HEK293T (cell line): ENCODE results near the gene CCDC175.

Experiments used
- CTCF ChIA-PET: fragments of 350-600 bp; formaldehyde crosslinking; extraction: SDS; loops from one replicate; lab custom pipeline; 2021; ENCODE audit warnings: antibody characterized with exemption, inconsistent platforms; lab: Yijun Ruan, JAX
- POLR2A ChIA-PET: fragments of 350-600 bp; formaldehyde crosslinking; extraction: SDS; loops from one replicate; lab custom pipeline; 2020; ENCODE audit warnings: antibody characterized with exemption, inconsistent platforms; lab: Yijun Ruan, JAX
- DNase-seq: peaks from one replicate; pipeline ENCODE4 v3.0.0; 2012; ENCODE audit warnings: mixed read lengths; ENCODE audit errors: extremely low spot score
- ARNT ChIP-seq: fragments of 450-650 bp; IDR thresholded peaks from 2 replicates; pipeline ENCODE4 v1.6.1; 2017; ENCODE audit warnings: mild to moderate bottlenecking
- BHLHE40 ChIP-seq: fragments of 450-650 bp; IDR thresholded peaks from 2 replicates; pipeline ENCODE4 v1.6.1; 2016; ENCODE audit warnings: mild to moderate bottlenecking, moderate library complexity, borderline replicate concordance
- CTBP1 ChIP-seq: fragments of 450-650 bp; IDR thresholded peaks from 2 replicates; pipeline ENCODE4 v1.6.1; 2016; ENCODE audit warnings: borderline replicate concordance
- ELF4 ChIP-seq: fragments of 450-650 bp; IDR thresholded peaks from 2 replicates; pipeline ENCODE4 v1.6.1; 2017; ENCODE audit warnings: antibody characterized with exemption
- FOXA1 ChIP-seq: fragments of 450-650 bp; IDR thresholded peaks from 2 replicates; pipeline ENCODE4 v1.6.1; 2016; ENCODE audit warnings: mild to moderate bottlenecking
- FOXK2 ChIP-seq: fragments of 450-650 bp; IDR thresholded peaks from 2 replicates; pipeline ENCODE4 v1.6.1; 2016; ENCODE audit warnings: mild to moderate bottlenecking
- FOXM1 ChIP-seq: fragments of 450-650 bp; IDR thresholded peaks from 2 replicates; pipeline ENCODE4 v1.6.1; 2017; ENCODE audit warnings: mild to moderate bottlenecking, borderline replicate concordance
- HDGF ChIP-seq: fragments of 450-650 bp; IDR thresholded peaks from 2 replicates; pipeline ENCODE4 v1.6.1; 2017; ENCODE audit warnings: antibody characterized with exemption, borderline replicate concordance
- L3MBTL2 ChIP-seq: fragments of 450-650 bp; conservative IDR thresholded peaks from 2 replicates; pipeline ENCODE4 v1.6.1; 2016; ENCODE audit warnings: mild to moderate bottlenecking
- LEF1 ChIP-seq: fragments of 450-650 bp; IDR thresholded peaks from 2 replicates; pipeline ENCODE4 v1.6.1; 2017; ENCODE audit warnings: mild to moderate bottlenecking, borderline replicate concordance
- NFRKB ChIP-seq: fragments of 450-650 bp; IDR thresholded peaks from 2 replicates; pipeline ENCODE4 v1.6.1; 2016; ENCODE audit warnings: mild to moderate bottlenecking, moderate library complexity
- PKNOX1 ChIP-seq: fragments of 450-650 bp; IDR thresholded peaks from 2 replicates; pipeline ENCODE4 v1.6.1; 2016
- SP1 ChIP-seq: fragments of 450-650 bp; IDR thresholded peaks from 2 replicates; pipeline ENCODE4 v1.6.1; 2017
- SUZ12 ChIP-seq: fragments of 450-650 bp; IDR thresholded peaks from 2 replicates; pipeline ENCODE4 v1.6.1; 2016; ENCODE audit warnings: mild to moderate bottlenecking
- TARDBP ChIP-seq: fragments of 450-650 bp; IDR thresholded peaks from 2 replicates; pipeline ENCODE4 v1.6.1; 2016
- ZNF384 ChIP-seq: fragments of 450-650 bp; IDR thresholded peaks from 2 replicates; pipeline ENCODE4 v1.6.1; 2016

The CCDC175 gene

GRCh38 chr14:59565087-59565486 lies 11.5 kb downstream of the CCDC175 start:
- CTCF ChIA-PET: interaction anchor here (0.6 to 2.5 kb wide), 3 partner anchors 12 to 443 kb away, joined by 5 to 23 read pairs (median 6); partner anchors contain the start of gene CCDC175
- POLR2A ChIA-PET: no interaction called here
- no peak for TF ChIP-seq ARNT
- peak; percentile 74 for TF ChIP-seq PKNOX1
- no peak for TF ChIP-seq SUZ12
- TF ChIP-seq FOXK2: no peak
- TF ChIP-seq SP1: no peak
- no peak for TF ChIP-seq L3MBTL2
- no peak for TF ChIP-seq ELF4
- DNase-seq: no peak

- TF ChIP-seq ARNT (no peak), NFRKB (no peak)
- no peak for DNase-seq
- ChIA-PET POLR2A (no interaction called here), CTCF (interaction anchor here (0.6 to 2.5 kb wide), 3 partner anchors 13 to 444 kb away, joined by 5 to 23 read pairs (median 6); partner anchors contain the start of gene CCDC175)
Observed at GRCh38 chr14:59564366-59564765, 12.2 kb downstream of the CCDC175 start.

DNA sequence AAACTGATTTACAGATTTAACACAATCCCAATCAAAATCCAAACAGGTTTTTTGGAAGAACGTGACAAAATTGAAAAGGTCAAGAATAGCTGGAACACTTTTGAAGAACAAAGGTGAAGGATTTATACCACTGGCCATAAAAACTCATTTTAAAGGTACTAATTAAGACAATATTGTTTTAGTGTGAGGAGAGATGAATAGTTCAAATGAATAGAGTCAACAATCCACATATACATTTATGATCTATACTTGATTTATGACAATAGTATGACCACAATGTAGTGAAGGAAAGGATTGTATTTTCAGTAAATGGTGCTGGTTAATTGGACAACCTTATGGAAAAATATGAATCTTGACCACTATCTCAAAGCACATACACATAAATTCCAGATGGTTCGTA lies 29.3 kb downstream of the CCDC175 start:
- TF ChIP-seq PKNOX1 (peak; percentile 42), ARNT (no peak)
- ChIA-PET POLR2A (no interaction called here), CTCF (no interaction called here)
- no peak for DNase-seq

DNA sequence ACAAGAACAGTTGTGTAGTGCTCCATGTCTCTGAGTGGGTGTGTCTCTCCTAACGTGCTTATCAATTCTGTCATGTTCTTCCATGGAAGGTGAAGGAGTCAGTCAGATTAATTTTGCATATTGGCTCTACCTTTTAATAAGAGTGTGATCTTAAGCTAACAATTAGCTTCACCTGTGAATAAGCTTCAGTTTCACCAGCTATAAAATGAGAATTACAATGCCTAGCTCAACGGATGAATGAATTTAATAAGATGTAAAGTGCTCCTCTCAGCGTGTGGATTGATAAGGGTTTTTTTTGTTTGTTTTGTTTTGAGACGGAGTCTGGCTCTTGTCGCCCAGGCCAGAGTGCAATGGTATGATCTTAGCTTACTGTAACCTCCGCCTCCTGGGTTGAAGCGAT lies 32.7 kb downstream of the CCDC175 start:
- peak; percentile 22 for DNase-seq
- POLR2A ChIA-PET: interaction anchor here (1.0 to 1.3 kb wide), 2 partner anchors 9 to 60 kb away, joined by 3 to 4 read pairs; partner anchors contain the start of genes JKAMP and L3HYPDH
- CTCF ChIA-PET: interaction anchor here (0.9 to 1.4 kb wide), 5 partner anchors 32 to 60 kb away, joined by 3 to 6 read pairs (median 4); partner anchors contain the start of genes CCDC175, JKAMP and L3HYPDH
- TF ChIP-seq CTBP1 (peak; percentile 89), HDGF (no peak), LEF1 (no peak), ZNF384 (peak; percentile 37; the same call in 1 of the 2 replicates), PKNOX1 (peak; percentile 28; the same call in 1 of the 2 replicates), BHLHE40 (no peak), SUZ12 (no peak), NFRKB (no peak)

GRCh38 chr14:59541731-59542130 lies 34.9 kb downstream of the CCDC175 start:
- ChIA-PET POLR2A (no interaction called here), CTCF (no interaction called here)
- TF ChIP-seq CTBP1 (no peak), ELF4 (no peak), NFRKB (no peak), SP1 (no peak), PKNOX1 (no peak), FOXM1 (no peak), HDGF (no peak), FOXK2 (no peak), BHLHE40 (no peak), SUZ12 (no peak), ZNF384 (no peak), FOXA1 (no peak), L3MBTL2 (no peak), LEF1 (no peak), TARDBP (no peak), ARNT (no peak)
- DNase-seq: no peak

DNA sequence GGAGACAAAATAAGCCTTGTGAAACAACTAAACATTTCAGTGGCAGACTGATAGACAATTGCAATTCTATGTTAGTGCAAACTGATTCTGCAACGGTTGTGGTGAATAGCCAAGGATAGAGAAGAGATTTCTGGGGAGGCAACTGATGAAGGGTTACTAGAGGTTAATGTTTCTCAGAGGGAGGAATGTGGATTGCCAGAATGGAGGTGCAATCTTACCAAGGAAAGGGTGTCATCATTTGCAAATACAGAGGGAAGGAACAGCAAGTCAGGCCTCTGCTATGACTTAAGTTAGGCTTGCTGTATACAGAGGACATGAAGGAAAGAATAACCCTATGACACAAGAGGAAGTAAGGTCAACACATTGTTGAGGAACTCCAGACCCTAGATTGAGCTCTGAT lies 35.8 kb downstream of the CCDC175 start:
- CTCF ChIA-PET: interaction anchor here (0.7 kb wide), 1 partner anchor 33 kb away, joined by 9 read pairs; no protein-coding TSS in a partner anchor
- no peak for DNase-seq
- POLR2A ChIA-PET: no interaction called here
- TF ChIP-seq SUZ12 (no peak), LEF1 (no peak)

DNA sequence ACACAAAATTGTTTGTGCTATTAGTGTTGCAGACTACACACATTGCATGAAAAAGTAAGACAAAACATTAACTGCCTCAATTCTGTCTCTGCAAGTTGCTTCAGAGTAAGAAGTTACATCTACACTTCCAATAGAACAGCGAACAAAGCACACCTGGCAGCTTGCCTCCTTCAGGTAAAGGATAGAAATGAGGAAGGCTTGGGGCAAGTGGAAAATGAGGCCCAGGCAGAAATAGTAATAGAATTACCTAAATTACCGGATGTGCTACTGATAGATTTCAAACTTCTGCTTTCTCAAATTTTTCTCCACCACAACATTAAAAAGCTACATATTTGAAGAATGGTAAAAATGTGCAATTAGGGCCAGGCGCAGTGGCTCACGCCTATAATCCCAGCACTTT lies 37.7 kb downstream of the CCDC175 start:
- DNase-seq: no peak
- CTCF ChIA-PET: interaction anchor here (0.7 kb wide), 1 partner anchor 27 kb away, joined by 3 read pairs; no protein-coding TSS in a partner anchor
- no peak for TF ChIP-seq FOXA1
- TF ChIP-seq FOXM1: no peak
- TF ChIP-seq NFRKB: no peak
- no peak for TF ChIP-seq FOXK2
- no peak for TF ChIP-seq ARNT
- no peak for TF ChIP-seq ELF4
- TF ChIP-seq ZNF384: no peak
- no peak for TF ChIP-seq TARDBP
- TF ChIP-seq L3MBTL2: no peak
- POLR2A ChIA-PET: no interaction called here
